HCT116 (cell line): ENCODE measurements around the gene SFRP4. TPM values are rescaled to one million over a fixed set of nuclear protein-coding genes. Genes with fewer than 3 reads are reported as not detected.

Source experiments
- ATAC-seq: fragments of 200-7000 bp; cut with Tn5 transposase; 2 replicates; pipeline ENCODE4 v1.9.1; 2020; ENCODE audit warnings: mild to moderate bottlenecking, moderate library complexity
- BruUV-seq: library from RNA; stranded (reverse); fragments of 400-500 nt; replicated peaks from 2 replicates; lab custom pipeline; 2021; lab: Mats Ljungman, UMichigan
- CTCF ChIA-PET: fragments of 300-600 bp; sonication (Branson Sonifier 250); formaldehyde crosslinking; loops from one replicate; lab custom pipeline; 2021; ENCODE audit warnings: antibody characterized with exemption; lab: Charles Lee
- POLR2A ChIA-PET: fragments of 300-600, 350-600 bp; sonication (Branson Sonifier 250); formaldehyde crosslinking; loops from one replicate; lab custom pipeline; 2021; ENCODE audit warnings: antibody characterized with exemption; lab: Charles Lee
- RAD21 ChIA-PET, 2 experiments: fragments of 300-600 bp; sonication (Branson Sonifier 250); formaldehyde crosslinking; loops; one replicate each; lab custom pipeline; 2023; ENCODE audit warnings: low total read pairs in 2 of 2; ENCODE audit not compliant: uncharacterized antibody in 2 of 2, unreplicated experiment in 2 of 2, low non-redundant PET in 1 of 2; lab: Charles Lee
- DNase-seq: peaks from one replicate; pipeline ENCODE4 v3.0.0-alpha.2; 2010; ENCODE audit warnings: low read depth, low spot score
- H2AFZ ChIP-seq: fragments of 200-600 bp; shearing (Covaris generic), sonication (generic); 2 replicates; pipeline ENCODE4 v1.6.1; 2017; ENCODE audit warnings: low read depth, mixed run types, mixed read lengths, antibody characterized with exemption, low read length; ENCODE audit not compliant: poor library complexity, severe bottlenecking
- H3K27ac ChIP-seq: 2 replicates; pipeline ENCODE4 v1.5.1; 2012; ENCODE audit warnings: low read depth, low read length
- H3K27me3 ChIP-seq: fragments of 200-600 bp; sonication (generic); 2 replicates; pipeline ENCODE4 v1.6.1; 2016; ENCODE audit warnings: mixed run types, low read length, mixed read lengths; ENCODE audit not compliant: insufficient read depth
- H3K36me3 ChIP-seq, 2 experiments: fragments of 200-500 bp in 1 of 2; fragments of 200-600 bp in 1 of 2; sonication (Bioruptor generic) in 1 of 2; sonication (generic) in 1 of 2; 2 replicates each; pipeline versions ENCODE4 v1.5.1 to v1.6.1; 2014 to 2016; ENCODE audit warnings: low read length in 2 of 2, inconsistent platforms in 1 of 2, mixed read lengths in 1 of 2, mixed run types in 1 of 2; ENCODE audit not compliant: insufficient read depth in 2 of 2, control insufficient read depth in 1 of 2
- H3K4me1 ChIP-seq, 2 experiments: fragments of 200-600 bp in 1 of 2; sonication (generic) in 1 of 2; 2 replicates each; pipeline versions ENCODE4 v1.5.1 to v1.6.1; 2012 to 2017; ENCODE audit warnings: low read length in 2 of 2, inconsistent platforms in 1 of 2, mild to moderate bottlenecking in 1 of 2, mixed read lengths in 1 of 2, mixed run types in 1 of 2, moderate library complexity in 1 of 2; ENCODE audit not compliant: insufficient read depth in 2 of 2, control insufficient read depth in 1 of 2
- H3K4me2 ChIP-seq: fragments of 200-600 bp; sonication (generic); 2 replicates; pipeline ENCODE4 v1.6.1; 2017; ENCODE audit warnings: mixed run types, low read length, mixed read lengths
- H3K4me3 ChIP-seq, 2 experiments: fragments of 200-600 bp in 1 of 2; sonication (generic) in 1 of 2; replicated peaks in 1 of 2; 2 replicates each; pipeline ENCODE4 v1.5.1; 2011 to 2016; ENCODE audit warnings: low read length in 2 of 2, control low read depth in 1 of 2, low read depth in 1 of 2, mild to moderate bottlenecking in 1 of 2, mixed read lengths in 1 of 2, mixed run types in 1 of 2
- H3K79me2 ChIP-seq: fragments of 200-600 bp; sonication (generic); 2 replicates; pipeline ENCODE4 v1.6.1; 2017; ENCODE audit warnings: mild to moderate bottlenecking, mixed run types, low read length, moderate library complexity, mixed read lengths; ENCODE audit not compliant: insufficient read depth
- H3K9ac ChIP-seq: fragments of 200-600 bp; sonication (generic); 2 replicates; pipeline ENCODE4 v1.6.1; 2016; ENCODE audit warnings: low read length, mixed read lengths
- H3K9me2 ChIP-seq: fragments of 200-600 bp; sonication (generic), shearing (Covaris generic); 2 replicates; pipeline ENCODE4 v1.6.1; 2017; ENCODE audit warnings: mixed run types, mild to moderate bottlenecking, moderate library complexity; ENCODE audit not compliant: insufficient read depth
- H3K9me3 ChIP-seq, 2 experiments: fragments of 200-500 bp in 1 of 2; fragments of 200-600 bp in 1 of 2; sonication (Bioruptor generic) in 1 of 2; sonication (generic) in 1 of 2; 2 replicates each; pipeline ENCODE4 v1.6.1; 2014 to 2017; ENCODE audit warnings: low read length in 2 of 2, mixed read lengths in 2 of 2, inconsistent platforms in 1 of 2, low read depth in 1 of 2, mild to moderate bottlenecking in 1 of 2, mixed run types in 1 of 2, moderate library complexity in 1 of 2; ENCODE audit not compliant: control insufficient read depth in 1 of 2, insufficient read depth in 1 of 2
- H4K20me1 ChIP-seq: fragments of 200-600 bp; sonication (generic), shearing (Covaris generic); 2 replicates; pipeline ENCODE4 v1.6.1; 2017; ENCODE audit warnings: mixed run types, mild to moderate bottlenecking, moderate library complexity; ENCODE audit not compliant: insufficient read depth
- ATF3 ChIP-seq: IDR thresholded peaks from 2 replicates; pipeline ENCODE4 v1.6.1; 2012
- CBX3 ChIP-seq: IDR thresholded peaks from 2 replicates; pipeline ENCODE4 v1.6.1; 2012; ENCODE audit warnings: low read depth
- EGR1 ChIP-seq: IDR thresholded peaks from 2 replicates; pipeline ENCODE4 v1.6.1; 2012; ENCODE audit warnings: low read depth
- ELF1 ChIP-seq: IDR thresholded peaks from 2 replicates; pipeline ENCODE4 v1.6.1; 2012; ENCODE audit warnings: low read depth, borderline replicate concordance
- EZH2 ChIP-seq: fragments of 200-600 bp; sonication (generic); IDR thresholded peaks from 2 replicates; pipeline ENCODE4 v1.6.1; 2017; ENCODE audit warnings: antibody characterized with exemption, mixed run types
- FOSL1 ChIP-seq: IDR thresholded peaks from 2 replicates; pipeline ENCODE4 v1.6.1; 2012; ENCODE audit warnings: low read depth
- POLR2A ChIP-seq: IDR thresholded peaks from 2 replicates; pipeline ENCODE4 v1.7.0; 2011; ENCODE audit warnings: borderline replicate concordance; ENCODE audit not compliant: insufficient read depth, insufficient read length; ENCODE audit errors: extremely low read depth
- POLR2AphosphoS5 ChIP-seq: IDR thresholded peaks from 2 replicates; pipeline ENCODE4 v1.6.1; 2011; ENCODE audit warnings: mild to moderate bottlenecking, low read depth, low read length, moderate library complexity
- RAD21 ChIP-seq: IDR thresholded peaks from 2 replicates; pipeline ENCODE4 v1.6.1; 2012; ENCODE audit warnings: low read depth, mild to moderate bottlenecking
- REST ChIP-seq: IDR thresholded peaks from 2 replicates; pipeline ENCODE4 v1.6.1; 2012; ENCODE audit warnings: low read depth
- SP1 ChIP-seq: IDR thresholded peaks from 2 replicates; pipeline ENCODE4 v1.6.1; 2012; ENCODE audit warnings: low read depth
- SRF ChIP-seq: IDR thresholded peaks from 2 replicates; pipeline ENCODE4 v1.6.1; 2012; ENCODE audit warnings: low read depth
- TCF7L2 ChIP-seq: IDR thresholded peaks from 2 replicates; pipeline ENCODE4 v1.7.0; 2011; ENCODE audit warnings: borderline replicate concordance, inconsistent platforms; ENCODE audit not compliant: insufficient read depth, insufficient read length; ENCODE audit errors: extremely low read depth
- ZBTB33 ChIP-seq: IDR thresholded peaks from 2 replicates; pipeline ENCODE4 v1.6.1; 2011; ENCODE audit warnings: mild to moderate bottlenecking, low read length, moderate library complexity; ENCODE audit not compliant: insufficient replicate concordance; ENCODE audit errors: extremely low read depth
- ZFX ChIP-seq: fragments of 450-650 bp; IDR thresholded peaks from 2 replicates; pipeline ENCODE4 v1.6.1; 2017
- intact Hi-C: fragments of 100-400 bp; cut with micrococcal nuclease; formaldehyde crosslinking; loops from 2 replicates; pipeline ENCODE4 v1.10.0; 2022
- total RNA-seq: library from RNA; stranded (reverse); gene quantifications from one replicate; pipeline ENCODE4 v1.2.1, GENCODE V29; 2021; ENCODE audit not compliant: unreplicated experiment

Gene SFRP4
- total RNA-seq, 1 experiment from 2014 or later: 0.25 TPM

GRCh38 chr7:37961251-37961650 lies 44.6 kb upstream of the SFRP4 start (continued):
- TF ChIP-seq ATF3: no peak
- TF ChIP-seq ZBTB33: no peak
- no peak for TF ChIP-seq SRF
- TF ChIP-seq CBX3: no peak
- no peak for TF ChIP-seq POLR2A

- no peaks in the 10 kb centered on the region for H3K4me1 ChIP-seq
- no TSS peak for BruUV-seq
- no peaks in the 10 kb centered on the region for H3K9me2 ChIP-seq
- H4K20me1 ChIP-seq: no peaks in the 10 kb centered on the region
- CTCF ChIA-PET: no interaction called here
- no peaks in the 10 kb centered on the region for H3K27me3 ChIP-seq
- no peak for ATAC-seq
- H3K27ac ChIP-seq: no peak overlapping the region
- H3K4me2 ChIP-seq: no peak overlapping the region
- H3K9ac ChIP-seq: no peak overlapping the region
- TF ChIP-seq FOSL1: no peak
- TF ChIP-seq EGR1: no peak
- TF ChIP-seq SP1: no peak
- no peak for TF ChIP-seq POLR2A
- no peak for TF ChIP-seq REST
- TF ChIP-seq ELF1: no peak
- no peak for TF ChIP-seq ZFX
- no peak for TF ChIP-seq TCF7L2
- no peak for TF ChIP-seq EZH2
- TF ChIP-seq SRF: no peak
- no peak for TF ChIP-seq RAD21
- no peak for TF ChIP-seq POLR2AphosphoS5
- intact Hi-C loops: no loop called here
- H3K4me3 ChIP-seq: no peak overlapping the region
- RAD21 ChIA-PET: no interaction called here
- H3K9me3 ChIP-seq: no peaks in the 10 kb centered on the region
- H2AFZ ChIP-seq: no peak overlapping the region
- POLR2A ChIA-PET: no interaction called here
- DNase-seq: no peak
- no peaks in the 10 kb centered on the region for H3K79me2 ChIP-seq
- H3K36me3 ChIP-seq: no peaks in the 10 kb centered on the region
These were observed 43.9 kb upstream of the SFRP4 start for GRCh38 chr7:37960483-37960882.
